Liver (tissue), 9 donors: ENCODE measurements around the gene DYRK1A. TPM values are rescaled to one million over a fixed set of nuclear protein-coding genes. Genes with fewer than 3 reads are reported as not detected.

Experiments
- DNase-seq: peaks from one replicate; pipeline ENCODE4 v3.0.0-alpha.2; 2017; ENCODE audit warnings: low spot score
- H3K27ac ChIP-seq, 2 donors: one replicate each; pipeline ENCODE4 v1.7.0; 2013; ENCODE audit warnings: inconsistent platforms in 2 of 2, low read length in 2 of 2, control low read depth in 1 of 2, low read depth in 1 of 2, mild to moderate bottlenecking in 1 of 2
- H3K27me3 ChIP-seq, 4 donors: one replicate each; pipeline versions ENCODE4 v1.6.1 to v1.7.0; 2013; ENCODE audit warnings: low read length in 3 of 4, inconsistent platforms in 1 of 4, mild to moderate bottlenecking in 1 of 4, moderate library complexity in 1 of 4; ENCODE audit not compliant: control insufficient read depth in 4 of 4, insufficient read depth in 4 of 4
- H3K36me3 ChIP-seq, 4 donors: one replicate each; pipeline versions ENCODE4 v1.6.1 to v1.7.0; 2013; ENCODE audit warnings: low read length in 3 of 4, mild to moderate bottlenecking in 3 of 4, low read depth in 1 of 4, moderate library complexity in 1 of 4; ENCODE audit not compliant: control insufficient read depth in 4 of 4, insufficient read depth in 3 of 4
- H3K4me1 ChIP-seq, 4 donors: one replicate each; pipeline versions ENCODE4 v1.6.1 to v1.7.0; 2013; ENCODE audit warnings: low read length in 3 of 4, mild to moderate bottlenecking in 3 of 4, moderate library complexity in 1 of 4; ENCODE audit not compliant: control insufficient read depth in 4 of 4, insufficient read depth in 4 of 4
- H3K4me3 ChIP-seq, 3 donors: one replicate each; pipeline versions ENCODE4 v1.6.1 to v1.7.0; 2013; ENCODE audit warnings: low read length in 3 of 3, control low read depth in 1 of 3, low read depth in 1 of 3, mild to moderate bottlenecking in 1 of 3
- H3K9ac ChIP-seq, 2 donors: one replicate each; pipeline ENCODE4 v1.7.0; 2013; ENCODE audit warnings: low read length in 2 of 2, mild to moderate bottlenecking in 2 of 2, moderate library complexity in 2 of 2, control low read depth in 1 of 2, low read depth in 1 of 2
- H3K9me3 ChIP-seq, 4 donors: one replicate each; pipeline versions ENCODE4 v1.6.1 to v1.7.0; 2013; ENCODE audit warnings: low read length in 3 of 4; ENCODE audit not compliant: control insufficient read depth in 4 of 4
- EGR1 ChIP-seq, 2 donors: IDR thresholded peaks; 2 replicates each; pipeline ENCODE4 v1.6.1; 2016 to 2018; ENCODE audit warnings: antibody characterized with exemption in 2 of 2, low read depth in 2 of 2
- FOXA1 ChIP-seq: IDR thresholded peaks from 2 replicates; pipeline ENCODE4 v1.6.1; 2016; ENCODE audit warnings: antibody characterized with exemption
- FOXA2 ChIP-seq: IDR thresholded peaks from 2 replicates; pipeline ENCODE4 v1.6.1; 2016; ENCODE audit warnings: antibody characterized with exemption
- GABPA ChIP-seq, 2 donors: IDR thresholded peaks in 1 of 2; conservative IDR thresholded peaks in 1 of 2; 2 replicates each; pipeline ENCODE4 v1.6.1; 2016; ENCODE audit warnings: antibody characterized with exemption in 2 of 2, mild to moderate bottlenecking in 1 of 2, moderate library complexity in 1 of 2
- HNF4A ChIP-seq, 2 donors: conservative IDR thresholded peaks; 2 replicates each; pipeline ENCODE4 v1.6.1; 2016; ENCODE audit warnings: antibody characterized with exemption in 2 of 2, mild to moderate bottlenecking in 2 of 2
- HNF4G ChIP-seq: IDR thresholded peaks from 2 replicates; pipeline ENCODE4 v1.6.1; 2016; ENCODE audit warnings: antibody characterized with exemption
- JUND ChIP-seq, 2 donors: IDR thresholded peaks; 2 replicates each; pipeline ENCODE4 v1.6.1; 2016; ENCODE audit warnings: antibody characterized with exemption in 2 of 2
- MAX ChIP-seq: IDR thresholded peaks from 2 replicates; pipeline ENCODE4 v1.6.1; 2016; ENCODE audit warnings: antibody characterized with exemption
- NR2F2 ChIP-seq: IDR thresholded peaks from 2 replicates; pipeline ENCODE4 v1.6.1; 2016; ENCODE audit warnings: antibody characterized with exemption
- RAD21 ChIP-seq, 2 donors: IDR thresholded peaks; 2 replicates each; pipeline ENCODE4 v1.6.1; 2016; ENCODE audit warnings: antibody characterized with exemption in 2 of 2, mild to moderate bottlenecking in 2 of 2
- REST ChIP-seq: IDR thresholded peaks from 2 replicates; pipeline ENCODE4 v1.6.1; 2016; ENCODE audit warnings: antibody characterized with exemption, mild to moderate bottlenecking
- RXRA ChIP-seq, 2 donors: IDR thresholded peaks; 2 replicates each; pipeline ENCODE4 v1.6.1; 2017 to 2018; ENCODE audit warnings: antibody characterized with exemption in 2 of 2, mild to moderate bottlenecking in 1 of 2
- SP1 ChIP-seq: IDR thresholded peaks from 2 replicates; pipeline ENCODE4 v1.6.1; 2018; ENCODE audit warnings: antibody characterized with exemption, mild to moderate bottlenecking
- TAF1 ChIP-seq: conservative IDR thresholded peaks from 2 replicates; pipeline ENCODE4 v1.6.1; 2016; ENCODE audit warnings: antibody characterized with exemption, mild to moderate bottlenecking
- YY1 ChIP-seq: IDR thresholded peaks from 2 replicates; pipeline ENCODE4 v1.6.1; 2016; ENCODE audit warnings: antibody characterized with exemption, mild to moderate bottlenecking
- ZBTB33 ChIP-seq: IDR thresholded peaks from 2 replicates; pipeline ENCODE4 v1.6.1; 2016; ENCODE audit warnings: antibody characterized with exemption
- WGBS: extraction: QIAGEN DNeasy Blood & Tissue Kit; methylation state at CpG from one replicate; pipeline ENCODE4 v1.1.7; 2013; 5-methylcytosine and 5-hydroxymethylcytosine counted together
- polyA plus RNA-seq, 2 donors: library from polyadenylated mRNA; stranded (reverse) in 1 of 2; unstranded in 1 of 2; fragments of 200-250 nt in 1 of 2; fragments of >200 nt in 1 of 2; fragmentation: Nextera tagmentation in 1 of 2; extraction: Ambion mirVana in 1 of 2; gene quantifications; one replicate each; pipeline versions ENCODE4 v1.2.1 to v1.2.3, GENCODE V29; 2013 to 2015
- total RNA-seq, 2 donors: library from RNA; depleted of rRNA; stranded (reverse); fragments of >200 nt; gene quantifications; one replicate each; pipeline ENCODE4 v1.2.3, GENCODE V29; 2014
- TF ChIP-seq, protein P1 (sequence below): fragments of 150-350 bp; IDR thresholded peaks from 2 replicates; pipeline ENCODE4 v1.5.1; 2017; ENCODE audit warnings: improper control_type of control experiment, low read depth, low read length; ENCODE audit not compliant: missing input control
- donor health status: healthy.
- donor health status: healthy.
- donor health status: healthy.
- donor health status: healthy.
- donor health status: healthy.

Gene DYRK1A
- total and polyA plus RNA-seq, 4 donors, result 5.1 to 58.3 (median 22.9) TPM

GRCh38 chr21:37373539-37373938 is 7.0 kb downstream of the DYRK1A start:
- Histone ChIP-seq H3K36me3 (no peaks in the 10 kb centered on the region), H3K27me3 (no peaks in the 10 kb centered on the region), H3K27ac (no peak overlapping the region), H3K4me3 (no peak overlapping the region), H3K4me1 (peaks cover 11 to 54% (median 23%) of the 10 kb centered on the region in 4 donors), H3K9me3 (no peaks in the 10 kb centered on the region), H3K9ac (no peak overlapping the region)
- TF ChIP-seq FOXA1, result no peak
- no peak for TF ChIP-seq REST
- TF ChIP-seq GABPA (IDR thresholded peaks at IDR 0.05 in 1 of 2, conservative IDR thresholded peaks at IDR 0.05 in 1 of 2), result no peak
- TF ChIP-seq MAX, result no peak
- TF ChIP-seq, protein P1, sequence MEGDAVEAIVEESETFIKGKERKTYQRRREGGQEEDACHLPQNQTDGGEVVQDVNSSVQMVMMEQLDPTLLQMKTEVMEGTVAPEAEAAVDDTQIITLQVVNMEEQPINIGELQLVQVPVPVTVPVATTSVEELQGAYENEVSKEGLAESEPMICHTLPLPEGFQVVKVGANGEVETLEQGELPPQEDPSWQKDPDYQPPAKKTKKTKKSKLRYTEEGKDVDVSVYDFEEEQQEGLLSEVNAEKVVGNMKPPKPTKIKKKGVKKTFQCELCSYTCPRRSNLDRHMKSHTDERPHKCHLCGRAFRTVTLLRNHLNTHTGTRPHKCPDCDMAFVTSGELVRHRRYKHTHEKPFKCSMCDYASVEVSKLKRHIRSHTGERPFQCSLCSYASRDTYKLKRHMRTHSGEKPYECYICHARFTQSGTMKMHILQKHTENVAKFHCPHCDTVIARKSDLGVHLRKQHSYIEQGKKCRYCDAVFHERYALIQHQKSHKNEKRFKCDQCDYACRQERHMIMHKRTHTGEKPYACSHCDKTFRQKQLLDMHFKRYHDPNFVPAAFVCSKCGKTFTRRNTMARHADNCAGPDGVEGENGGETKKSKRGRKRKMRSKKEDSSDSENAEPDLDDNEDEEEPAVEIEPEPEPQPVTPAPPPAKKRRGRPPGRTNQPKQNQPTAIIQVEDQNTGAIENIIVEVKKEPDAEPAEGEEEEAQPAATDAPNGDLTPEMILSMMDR, result no peak
- TF ChIP-seq HNF4G, result no peak
- no peak for TF ChIP-seq TAF1
- TF ChIP-seq NR2F2, result no peak
- no peak for TF ChIP-seq ZBTB33
- TF ChIP-seq FOXA2, result no peak
- TF ChIP-seq RXRA (IDR thresholded peaks at IDR 0.05), result no peak
- no peak for TF ChIP-seq RAD21 (IDR thresholded peaks at IDR 0.05)
- no peak for TF ChIP-seq HNF4A (conservative IDR thresholded peaks at IDR 0.05)
- TF ChIP-seq SP1, result no peak
- TF ChIP-seq EGR1 (IDR thresholded peaks at IDR 0.05; ENCODE audit: low read depth in 2 of 2), result no peak
- TF ChIP-seq YY1, result no peak
- WGBS, result 68% methylated on average over 1 of the region's 1 CpG
- DNase-seq, result no peak

GRCh38 chr21:37374027-37374426 is 7.5 kb downstream of the DYRK1A start:
- Histone ChIP-seq H3K4me3 (no peak overlapping the region), H3K27me3 (no peaks in the 10 kb centered on the region), H3K4me1 (peaks cover 11 to 50% (median 23%) of the 10 kb centered on the region in 4 donors), H3K36me3 (no peaks in the 10 kb centered on the region), H3K27ac (no peak overlapping the region), H3K9me3 (no peaks in the 10 kb centered on the region), H3K9ac (no peak overlapping the region)
- WGBS, result 74% methylated on average over 5 of the region's 5 CpGs
- DNase-seq, result no peak
- TF ChIP-seq EGR1 (IDR thresholded peaks at IDR 0.05; ENCODE audit: low read depth in 2 of 2), result no peak
- TF ChIP-seq HNF4G, result no peak
- TF ChIP-seq TAF1, result no peak
- no peak for TF ChIP-seq RAD21 (IDR thresholded peaks at IDR 0.05)
- TF ChIP-seq GABPA (IDR thresholded peaks at IDR 0.05 in 1 of 2, conservative IDR thresholded peaks at IDR 0.05 in 1 of 2), result no peak
- TF ChIP-seq FOXA2, result no peak
- no peak for TF ChIP-seq ZBTB33
- no peak for TF ChIP-seq REST
- TF ChIP-seq JUND (IDR thresholded peaks at IDR 0.05), result no peak
